GM19328 (cell line): ENCODE measurements around the gene LRRC4.
A peak's percentile ranks its signal among the peaks of the same experiment; 100 is the strongest.

ENCODE experiments used
- ATAC-seq: cut with Tn5 transposase; IDR thresholded peaks from one replicate; pipeline ENCODE4 v1.9.1; 2021; ENCODE audit warnings: mild to moderate bottlenecking, moderate library complexity; ENCODE audit not compliant: unreplicated experiment

Gene LRRC4, protein sequence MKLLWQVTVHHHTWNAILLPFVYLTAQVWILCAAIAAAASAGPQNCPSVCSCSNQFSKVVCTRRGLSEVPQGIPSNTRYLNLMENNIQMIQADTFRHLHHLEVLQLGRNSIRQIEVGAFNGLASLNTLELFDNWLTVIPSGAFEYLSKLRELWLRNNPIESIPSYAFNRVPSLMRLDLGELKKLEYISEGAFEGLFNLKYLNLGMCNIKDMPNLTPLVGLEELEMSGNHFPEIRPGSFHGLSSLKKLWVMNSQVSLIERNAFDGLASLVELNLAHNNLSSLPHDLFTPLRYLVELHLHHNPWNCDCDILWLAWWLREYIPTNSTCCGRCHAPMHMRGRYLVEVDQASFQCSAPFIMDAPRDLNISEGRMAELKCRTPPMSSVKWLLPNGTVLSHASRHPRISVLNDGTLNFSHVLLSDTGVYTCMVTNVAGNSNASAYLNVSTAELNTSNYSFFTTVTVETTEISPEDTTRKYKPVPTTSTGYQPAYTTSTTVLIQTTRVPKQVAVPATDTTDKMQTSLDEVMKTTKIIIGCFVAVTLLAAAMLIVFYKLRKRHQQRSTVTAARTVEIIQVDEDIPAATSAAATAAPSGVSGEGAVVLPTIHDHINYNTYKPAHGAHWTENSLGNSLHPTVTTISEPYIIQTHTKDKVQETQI

DNA sequence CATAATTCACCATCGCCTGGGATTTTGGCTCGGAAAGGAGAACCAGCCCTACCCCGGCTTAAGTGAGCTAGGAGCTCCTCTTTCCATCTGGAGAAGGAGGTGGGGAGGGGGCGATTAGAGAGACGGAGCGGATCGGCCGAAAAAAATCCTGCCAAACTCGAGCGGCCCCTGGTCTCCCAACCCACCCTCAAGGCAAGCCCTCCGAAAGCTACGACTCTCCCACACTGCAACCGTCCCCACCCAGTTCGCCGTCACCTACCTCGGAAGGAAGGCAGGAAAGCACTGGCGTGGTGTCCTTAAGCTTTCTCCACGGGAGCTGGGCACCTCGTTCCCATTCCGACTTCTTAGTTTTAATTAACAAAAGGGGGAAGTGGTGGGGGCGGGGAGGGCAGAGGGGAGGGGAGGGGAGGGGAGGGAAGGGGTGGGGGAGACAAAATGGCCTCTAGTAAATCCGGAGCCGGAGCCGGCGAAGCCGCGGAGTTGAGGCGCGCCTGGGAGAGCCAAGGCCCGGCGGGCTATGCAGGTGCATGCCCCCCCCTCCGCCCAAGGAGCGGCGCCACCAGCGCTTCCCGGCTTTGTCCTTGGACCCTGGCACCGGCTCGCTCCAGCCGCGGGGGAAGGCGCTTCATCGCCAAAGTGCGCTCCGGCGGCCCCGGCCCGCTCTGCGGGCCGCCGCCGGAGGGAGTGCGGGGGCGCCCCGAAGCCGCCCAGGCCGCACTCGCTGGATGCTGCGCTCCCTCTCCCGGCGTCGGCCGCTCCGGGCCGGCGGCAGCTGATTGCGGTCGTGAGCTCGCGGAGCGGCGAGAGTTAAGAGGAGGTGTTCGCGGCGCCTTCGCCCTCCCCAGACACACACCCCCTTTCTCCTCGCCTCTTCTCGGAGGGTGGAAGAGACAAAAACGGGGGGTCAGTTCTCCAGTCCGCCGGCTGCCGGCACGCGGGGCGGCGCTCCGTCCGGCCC lies at the start of gene LRRC4:
Gene LRRC4, minus strand, starts transcription at position 784 of the 958 bp plus-strand sequence. CDS start 797 bp downstream, outside the sequence.
- peak; percentile 45 for ATAC-seq

GRCh38 chr7:128080169-128080568 lies 48.9 kb upstream of the LRRC4 start:
- ATAC-seq: no peak

- ATAC-seq: no peak
Measured at GRCh38 chr7:128078309-128078708, 47.1 kb upstream of the LRRC4 start.

GRCh38 chr7:128076796-128077271 lies 45.6 kb upstream of the LRRC4 start:
- no peak for ATAC-seq

DNA sequence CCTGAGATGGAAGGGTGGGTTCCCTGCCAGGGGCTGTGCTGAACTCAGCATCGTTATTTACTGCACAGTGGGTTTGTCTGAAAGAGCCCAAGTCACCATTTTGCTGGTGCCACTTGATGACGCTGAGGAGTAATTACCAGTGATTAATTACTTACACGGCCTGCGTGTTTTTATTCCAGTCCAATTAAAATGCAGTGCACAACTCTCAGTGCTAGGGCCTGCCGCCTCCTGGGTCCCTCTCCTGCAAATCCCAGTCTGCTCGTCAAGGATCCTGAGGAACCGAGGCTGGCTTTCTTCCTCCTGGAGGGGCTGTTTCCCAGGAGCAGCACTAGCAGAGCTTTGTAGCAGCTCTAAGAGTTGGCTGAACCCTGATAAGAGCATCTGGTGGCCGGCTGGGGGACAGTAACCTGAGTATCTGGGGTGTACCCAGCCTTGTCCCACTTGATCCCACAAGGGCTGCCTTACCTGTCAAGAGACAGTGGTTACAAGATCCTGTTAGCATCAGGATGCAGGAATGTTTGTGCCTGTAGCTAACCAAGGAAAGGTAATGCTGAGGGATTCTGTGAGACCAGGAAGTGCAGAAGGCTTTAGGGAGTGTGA lies 45.1 kb upstream of the LRRC4 start:
- no peak for ATAC-seq

GRCh38 chr7:128075242-128076095 lies 44.2 kb upstream of the LRRC4 start:
- ATAC-seq: no peak

DNA sequence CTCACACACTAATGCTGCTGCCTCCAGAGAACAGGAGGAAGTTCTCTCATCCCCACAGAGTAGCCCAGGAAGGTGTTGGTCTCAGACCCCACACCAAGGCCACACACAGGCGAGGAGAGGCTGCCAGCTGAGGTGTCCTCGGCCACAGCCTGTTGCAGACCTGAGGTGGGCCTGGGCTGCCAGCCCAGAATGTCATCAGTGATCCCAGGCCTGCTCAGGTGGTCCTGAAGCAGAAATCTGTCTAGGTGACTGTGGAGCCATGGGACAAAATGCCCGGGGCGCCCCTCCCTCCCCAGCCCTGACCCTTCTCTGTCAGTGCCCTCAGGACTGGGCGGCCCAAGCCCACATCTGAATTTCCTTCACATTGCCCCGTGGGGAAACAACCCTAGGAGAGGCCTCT lies 43.5 kb upstream of the LRRC4 start:
- no peak for ATAC-seq

GRCh38 chr7:128074336-128074735 lies 43.1 kb upstream of the LRRC4 start:
- ATAC-seq: no peak

DNA sequence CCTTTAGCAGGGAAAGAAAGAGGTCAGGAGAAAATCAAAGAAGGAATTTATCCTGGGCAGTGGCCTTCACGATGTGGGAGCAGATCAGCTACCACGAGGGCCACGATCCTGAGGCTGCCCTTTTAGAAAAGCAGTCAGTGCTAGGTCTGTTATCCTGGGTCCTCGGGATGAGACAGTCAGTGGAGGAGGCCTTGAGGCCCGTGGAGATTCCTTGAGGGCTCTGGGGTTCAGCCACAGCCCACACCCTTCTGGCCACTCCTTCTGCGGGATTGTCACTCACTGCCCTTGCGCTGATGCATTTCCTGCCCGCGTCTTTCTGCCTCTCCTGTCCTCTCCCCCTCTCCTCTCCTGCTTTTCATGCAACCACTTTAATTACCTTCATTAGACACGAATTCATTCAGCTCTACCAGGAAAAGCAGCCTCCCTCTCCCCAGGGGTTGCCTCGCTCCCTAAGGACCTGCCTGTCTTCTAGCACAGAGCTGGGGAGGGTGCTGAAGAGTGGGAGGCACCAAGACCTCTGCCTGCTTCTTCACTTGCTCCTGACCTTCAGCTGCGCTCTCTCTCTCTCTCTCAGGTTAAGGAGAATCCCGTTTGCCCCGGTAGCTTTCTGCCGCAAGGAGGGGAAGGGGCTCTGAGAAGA lies 42.6 kb upstream of the LRRC4 start:
- ATAC-seq: no peak

- ATAC-seq: no peak
Measured at GRCh38 chr7:128071801-128072200, 40.6 kb upstream of the LRRC4 start.

GRCh38 chr7:128071376-128071775 lies 40.1 kb upstream of the LRRC4 start:
- no peak for ATAC-seq

GRCh38 chr7:128069373-128070364 lies 38.4 kb upstream of the LRRC4 start:
- no peak for ATAC-seq

GRCh38 chr7:128068785-128069184 lies 37.5 kb upstream of the LRRC4 start:
- ATAC-seq: no peak

DNA sequence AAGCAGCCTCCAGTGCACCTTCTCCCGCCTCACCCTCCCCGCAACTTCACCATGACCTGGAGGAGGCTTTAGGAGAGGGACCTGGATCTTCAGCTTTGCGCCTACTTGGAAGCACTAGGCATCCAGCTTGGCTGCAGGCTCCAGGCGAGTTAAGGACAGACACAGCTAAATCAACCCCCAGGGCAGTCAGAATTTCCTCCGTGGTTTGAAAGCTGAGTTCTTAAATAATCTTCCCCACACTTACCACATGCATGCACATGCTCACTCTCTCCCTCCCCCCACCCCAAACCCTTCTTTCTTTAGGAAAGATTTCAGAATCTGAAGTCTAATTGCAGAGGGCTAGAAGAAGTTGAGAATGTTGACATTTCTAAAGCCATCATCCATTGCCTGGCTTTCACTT lies 36.7 kb upstream of the LRRC4 start:
- no peak for ATAC-seq

GRCh38 chr7:128066858-128067257 lies 35.6 kb upstream of the LRRC4 start:
- no peak for ATAC-seq

DNA sequence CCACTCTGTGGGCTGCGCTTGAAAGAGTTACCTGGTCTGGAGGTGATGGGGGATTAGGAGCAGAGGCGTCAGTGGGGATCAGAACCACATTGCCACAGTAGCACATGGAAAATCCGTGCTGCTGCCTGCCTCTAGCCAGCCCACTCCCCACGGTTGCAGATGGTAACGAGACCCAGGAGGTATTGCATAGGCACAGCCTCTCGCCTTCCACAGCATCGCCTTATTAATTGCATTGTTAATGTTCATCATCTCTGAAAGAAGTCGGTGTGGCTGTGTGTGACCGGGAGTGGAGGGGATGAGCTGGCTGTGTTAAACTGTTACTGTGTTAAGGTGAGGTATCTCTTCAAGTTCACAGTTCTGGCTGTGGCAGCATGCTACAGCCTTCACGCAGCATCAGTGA lies 35.2 kb upstream of the LRRC4 start:
- no peak for ATAC-seq

GRCh38 chr7:128065872-128066271 lies 34.6 kb upstream of the LRRC4 start:
- no peak for ATAC-seq

DNA sequence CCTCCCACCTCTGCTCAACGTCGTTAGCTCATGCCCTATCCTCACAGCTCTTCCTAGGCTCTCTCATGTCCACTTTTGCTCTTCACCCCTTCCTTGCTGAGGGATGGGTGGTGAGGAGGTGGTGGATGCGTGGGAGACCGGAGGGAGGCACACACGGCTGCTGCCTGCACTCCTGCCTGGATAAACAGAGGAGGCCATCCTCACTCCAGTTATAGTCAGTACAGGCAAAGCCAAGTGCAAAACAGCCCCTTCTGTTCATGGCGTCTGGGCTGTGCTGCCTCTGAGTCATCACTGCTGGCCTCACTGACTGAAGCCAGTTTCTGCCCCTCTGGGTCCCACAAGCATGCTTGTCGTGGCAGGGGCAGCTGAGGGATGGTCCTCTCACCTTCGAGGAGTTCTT lies 31.9 kb upstream of the LRRC4 start:
- ATAC-seq: no peak
